Coronary artery (tissue), 2 donors: ENCODE results near the gene MAEA.

Source experiments
- DNase-seq: peaks from one replicate; pipeline ENCODE4 v3.0.0-alpha.2; 2017; ENCODE audit warnings: low spot score
- H3K27ac ChIP-seq, 2 donors: fragments of 200-600 bp; sonication (generic); one replicate each; pipeline ENCODE4 v1.5.1; 2016 to 2019
- H3K4me3 ChIP-seq: fragments of 200-600 bp; sonication (generic); 2 replicates; pipeline ENCODE4 v1.5.1; 2016; ENCODE audit warnings: mild to moderate bottlenecking, moderate library complexity
- CTCF ChIP-seq: fragments of 200-600 bp; sonication (generic); IDR thresholded peaks from one replicate; pipeline ENCODE4 v1.5.1; 2019; ENCODE audit warnings: antibody characterized with exemption

The MAEA gene

GRCh38 chr4:1336088-1336491 lies 46.4 kb downstream of the MAEA start:
- Histone ChIP-seq H3K4me3 (no peak overlapping the region), H3K27ac (peak overlapping the region in 1 of 2 donors; percentile 40)
- no peak for DNase-seq
- no peak for TF ChIP-seq CTCF

DNA sequence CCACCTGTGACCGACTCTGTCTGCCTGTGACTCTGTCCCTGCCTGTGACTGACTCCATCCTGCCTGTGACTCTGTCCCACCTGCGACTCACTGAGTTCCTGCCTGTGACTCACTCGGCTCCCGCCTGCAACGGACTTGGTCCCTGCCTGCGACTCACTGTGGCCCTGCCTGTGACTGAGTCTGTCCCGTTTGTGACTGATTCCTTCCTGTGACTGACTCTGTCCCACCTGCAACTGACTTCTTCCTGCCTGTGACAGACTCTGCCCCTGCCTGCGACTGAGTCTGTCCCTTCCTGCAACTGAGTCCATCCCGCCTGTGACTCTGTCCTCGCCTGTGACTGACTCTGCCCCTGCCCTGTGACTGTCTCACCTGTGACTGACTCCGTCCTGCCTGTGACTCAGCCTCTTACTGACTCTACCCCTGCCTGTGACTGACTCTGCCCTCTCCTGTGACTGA lies 47.7 kb downstream of the MAEA start:
- no peak for DNase-seq
- no peak overlapping the region for H3K27ac ChIP-seq
- H3K4me3 ChIP-seq, result no peak overlapping the region
- TF ChIP-seq CTCF, result no peak

GRCh38 chr4:1337951-1338751 lies 48.5 kb downstream of the MAEA start:
- no peak overlapping the region for H3K27ac ChIP-seq
- H3K4me3 ChIP-seq, result no peak overlapping the region
- TF ChIP-seq CTCF, result no peak
- no peak for DNase-seq

- no peak overlapping the region for H3K4me3 ChIP-seq
- TF ChIP-seq CTCF, result no peak
- DNase-seq, result no peak
- H3K27ac ChIP-seq, result no peak overlapping the region
These were observed 49.2 kb downstream of the MAEA start for GRCh38 chr4:1338752-1339414.

- Histone ChIP-seq H3K27ac (no peak overlapping the region), H3K4me3 (no peak overlapping the region)
- no peak for DNase-seq
- TF ChIP-seq CTCF, result no peak
These were observed 49.8 kb downstream of the MAEA start for GRCh38 chr4:1339489-1339888.

DNA sequence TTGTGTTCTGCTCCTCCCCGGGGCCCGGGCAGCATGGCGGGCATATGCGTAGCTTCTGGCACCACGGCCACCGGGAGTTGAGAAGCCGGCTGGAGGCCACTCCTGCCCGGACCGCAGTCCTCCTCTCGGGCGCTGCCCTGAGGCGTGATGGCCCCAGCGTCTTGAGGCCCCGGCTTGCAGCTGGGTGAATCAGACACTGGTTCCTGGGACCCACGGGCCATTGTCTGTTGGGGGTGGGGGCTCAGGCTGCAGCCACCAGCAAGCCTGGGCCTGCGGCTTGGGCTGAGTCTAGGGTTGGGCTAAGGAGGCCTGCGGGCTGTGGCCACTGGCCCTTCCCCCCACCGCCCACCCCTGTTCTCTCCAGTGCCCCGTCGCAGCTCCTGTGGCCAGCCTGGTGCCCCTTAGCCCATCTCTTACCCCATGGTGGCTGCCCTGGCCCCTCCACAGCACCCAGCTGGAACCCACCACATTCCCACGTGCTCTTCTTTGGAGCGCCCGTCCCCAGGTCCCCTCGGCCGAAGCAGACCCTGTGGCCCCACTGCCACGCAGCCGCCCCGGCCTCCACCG lies 50.6 kb downstream of the MAEA start:
- Histone ChIP-seq H3K4me3 (no peak overlapping the region), H3K27ac (no peak overlapping the region)
- DNase-seq, result no peak
- no peak for TF ChIP-seq CTCF

GRCh38 chr4:1340861-1341260 lies 51.2 kb downstream of the MAEA start:
- no peak overlapping the region for H3K4me3 ChIP-seq
- H3K27ac ChIP-seq, result no peak overlapping the region
- TF ChIP-seq CTCF, result no peak
- no peak for DNase-seq
